SHP77 (cell line): Measurements from ENCODE around the gene SLAMF7.

Experiments
- DNase-seq, 2 experiments: peaks; one replicate each; lab custom pipeline; 2025; lab: John Stamatoyannopoulos, UW

Gene SLAMF7

GRCh38 chr1:160745551-160745950 is 6.5 kb downstream of the SLAMF7 start:
- no peak for DNase-seq

GRCh38 chr1:160746836-160747500 is 7.9 kb downstream of the SLAMF7 start:
- no peak for DNase-seq

- DNase-seq = no peak
These were observed 8.7 kb downstream of the SLAMF7 start for GRCh38 chr1:160747717-160748116.

GRCh38 chr1:160748181-160748877 is 9.3 kb downstream of the SLAMF7 start:
- DNase-seq = no peak

- DNase-seq = no peak
These were observed 9.8 kb downstream of the SLAMF7 start for GRCh38 chr1:160748878-160749269.

- DNase-seq = no peak
These were observed 11.6 kb downstream of the SLAMF7 start for GRCh38 chr1:160750608-160751007.

GRCh38 chr1:160752406-160752805 is 13.4 kb downstream of the SLAMF7 start:
- DNase-seq = no peak

GRCh38 chr1:160752924-160753323 is 13.9 kb downstream of the SLAMF7 start:
- DNase-seq = no peak

GRCh38 chr1:160753594-160753993 is 14.5 kb downstream of the SLAMF7 start:
- DNase-seq = no peak

- DNase-seq = no peak
These were observed 16.4 kb downstream of the SLAMF7 start for GRCh38 chr1:160755461-160755860.

GRCh38 chr1:160755911-160756848 is 17.1 kb downstream of the SLAMF7 start:
- DNase-seq = no peak

GRCh38 chr1:160756849-160757201 is 17.8 kb downstream of the SLAMF7 start:
- DNase-seq = no peak

GRCh38 chr1:160758521-160758920 is 19.5 kb downstream of the SLAMF7 start:
- no peak for DNase-seq

- DNase-seq = no peak
These were observed 20.7 kb downstream of the SLAMF7 start for GRCh38 chr1:160759740-160760139.

GRCh38 chr1:160761046-160761445 is 22.0 kb downstream of the SLAMF7 start:
- no peak for DNase-seq

- no peak for DNase-seq
These were observed 22.8 kb downstream of the SLAMF7 start for GRCh38 chr1:160761886-160762285.

GRCh38 chr1:160763993-160764392 is 24.9 kb downstream of the SLAMF7 start:
- DNase-seq = no peak

GRCh38 chr1:160767395-160768294 is 28.6 kb downstream of the SLAMF7 start:
- no peak for DNase-seq

GRCh38 chr1:160768295-160768657 is 29.2 kb downstream of the SLAMF7 start:
- DNase-seq = peak in 1 of 2 experiments; percentile 2

- DNase-seq = no peak
These were observed 33.3 kb downstream of the SLAMF7 start for GRCh38 chr1:160772331-160772730.

GRCh38 chr1:160773093-160773492 is 34.0 kb downstream of the SLAMF7 start:
- DNase-seq = no peak
